ENCODE measurements around the gene DES.

Gene DES

DNA sequence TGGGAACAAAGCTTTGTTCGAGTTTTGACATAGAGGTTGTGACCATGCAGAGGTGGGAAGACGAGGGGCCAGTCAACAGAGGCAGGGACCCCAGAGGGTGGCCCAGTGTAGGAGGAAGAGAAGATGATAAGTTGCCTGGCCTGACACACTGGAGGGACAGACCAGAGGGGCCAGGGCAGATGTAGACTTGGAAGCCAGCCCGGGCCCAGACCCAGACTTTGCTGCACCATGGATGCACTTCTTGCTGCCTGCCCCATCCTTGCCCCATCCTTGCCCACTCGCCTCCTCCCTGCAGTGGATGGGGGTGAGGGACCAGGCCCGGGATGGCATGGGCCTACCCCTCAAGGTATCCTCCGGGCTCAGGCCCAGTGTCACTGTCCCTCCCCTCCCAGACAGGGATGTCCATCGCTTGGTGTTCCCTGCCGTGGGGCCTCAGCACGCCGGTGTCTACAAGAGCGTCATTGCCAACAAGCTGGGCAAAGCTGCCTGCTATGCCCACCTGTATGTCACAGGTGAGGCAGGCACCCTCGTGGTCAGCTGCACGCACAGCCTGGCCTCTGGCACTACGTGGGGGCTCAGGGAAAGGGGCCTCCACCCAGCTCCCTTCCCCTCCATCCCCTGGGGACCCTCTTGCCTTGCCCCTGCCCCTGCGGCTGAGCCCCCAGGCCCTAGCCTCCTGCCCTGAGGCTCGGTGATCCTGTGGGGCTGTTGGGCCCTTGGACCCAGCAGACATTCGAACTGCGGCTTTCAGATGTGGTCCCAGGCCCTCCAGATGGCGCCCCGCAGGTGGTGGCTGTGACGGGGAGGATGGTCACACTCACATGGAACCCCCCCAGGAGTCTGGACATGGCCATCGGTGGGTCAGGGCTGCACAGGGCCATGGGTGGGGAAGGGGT is 53.5 kb downstream of the DES start:
- no peak for TF ChIP-seq ZNF274 (IDR thresholded peaks at IDR 0.05; ENCODE audit: low read depth, low read length)
- H3K4me3 ChIP-seq (ENCODE audit: low read length) = no peak overlapping the region

DNA sequence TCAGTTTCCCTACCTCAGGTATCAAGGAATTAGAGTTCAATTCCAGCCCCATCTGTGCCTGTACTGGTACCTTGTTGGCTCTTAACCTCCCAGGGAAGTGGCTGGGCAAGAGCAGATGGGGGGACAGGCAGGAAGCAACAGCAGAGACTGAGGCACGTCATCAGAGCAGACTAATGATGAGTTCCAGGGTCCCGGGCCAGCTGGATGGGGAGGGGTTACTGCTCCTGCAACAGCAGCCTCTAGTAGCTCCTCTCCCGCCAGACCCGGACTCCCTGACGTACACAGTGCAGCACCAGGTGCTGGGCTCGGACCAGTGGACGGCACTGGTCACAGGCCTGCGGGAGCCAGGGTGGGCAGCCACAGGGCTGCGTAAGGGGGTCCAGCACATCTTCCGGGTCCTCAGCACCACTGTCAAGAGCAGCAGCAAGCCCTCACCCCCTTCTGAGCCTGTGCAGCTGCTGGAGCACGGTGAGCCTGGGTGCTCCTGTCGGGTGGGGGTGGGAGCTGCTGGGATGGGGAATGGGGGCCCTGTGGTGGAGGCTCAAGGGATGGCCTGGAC is 54.5 kb downstream of the DES start:
- TF ChIP-seq ZNF274 (IDR thresholded peaks at IDR 0.05; ENCODE audit: low read depth, low read length) = no peak
- H3K4me3 ChIP-seq (ENCODE audit: low read length) = no peak overlapping the region

GRCh38 chr2:219473511-219473910 is 55.3 kb downstream of the DES start:
- no peak for TF ChIP-seq ZNF274 (IDR thresholded peaks at IDR 0.05; ENCODE audit: low read depth, low read length)
- no peak overlapping the region for H3K4me3 ChIP-seq (ENCODE audit: low read length)

DNA sequence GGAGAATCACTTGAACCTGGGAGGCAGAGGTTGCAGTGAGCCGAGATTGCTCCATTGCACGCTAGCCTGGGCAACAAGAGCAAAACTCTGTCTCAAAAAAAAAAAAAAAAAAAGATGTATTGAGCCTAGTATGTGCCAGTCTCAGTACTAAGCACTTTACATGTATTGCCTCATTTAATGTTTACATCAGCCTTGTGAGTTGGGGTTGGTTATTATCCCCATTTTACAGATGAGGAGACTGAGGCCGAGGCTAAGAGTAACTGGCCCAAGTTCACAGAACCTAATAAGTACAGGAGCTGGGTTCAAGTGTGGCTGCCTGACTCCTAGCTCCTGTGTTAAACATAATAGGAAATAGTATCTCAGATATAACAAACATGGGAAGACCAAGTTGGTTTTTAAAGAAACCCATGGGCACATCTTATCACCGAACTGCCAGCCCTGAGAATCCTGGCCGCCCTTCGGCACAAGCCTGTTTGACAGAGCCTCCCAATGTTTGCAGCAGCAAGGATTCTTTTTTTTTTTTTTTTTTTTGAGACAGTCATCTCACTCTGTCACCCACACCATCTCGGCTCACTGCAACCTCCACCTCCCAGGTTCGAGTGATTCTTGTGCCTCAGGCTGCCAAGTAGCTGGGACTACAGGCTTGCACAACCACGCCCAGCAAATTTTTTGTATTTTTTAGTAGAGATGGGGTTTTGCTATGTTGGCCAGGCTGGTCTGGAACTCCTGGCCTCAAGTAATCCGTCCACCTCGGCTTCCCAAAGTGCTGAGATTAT is 56.3 kb downstream of the DES start:
- no peak overlapping the region for H3K4me3 ChIP-seq (ENCODE audit: low read length)
- no peak for TF ChIP-seq ZNF274 (IDR thresholded peaks at IDR 0.05; ENCODE audit: low read depth, low read length)

- TF ChIP-seq ZNF274 (IDR thresholded peaks at IDR 0.05; ENCODE audit: low read depth, low read length) = no peak
- no peak overlapping the region for H3K4me3 ChIP-seq (ENCODE audit: low read length)
These were observed 57.1 kb downstream of the DES start for GRCh38 chr2:219475278-219475677.

- no peak for TF ChIP-seq ZNF274 (IDR thresholded peaks at IDR 0.05; ENCODE audit: low read depth, low read length)
- H3K4me3 ChIP-seq (ENCODE audit: low read length) = no peak overlapping the region
These were observed 57.8 kb downstream of the DES start for GRCh38 chr2:219475697-219476651.
